HG03342 (cell line): ENCODE measurements around the gene HBA2.
"Not testable (repeated sequence)": the region's sequence is repeated elsewhere in the genome, so short reads cannot be mapped to it uniquely, and the experiment has no call there.

Source experiments
- ATAC-seq: cut with Tn5 transposase; IDR thresholded peaks from one replicate; pipeline ENCODE4 v1.9.1; 2021; ENCODE audit warnings: mild to moderate bottlenecking, moderate library complexity; ENCODE audit not compliant: unreplicated experiment

Gene HBA2

DNA sequence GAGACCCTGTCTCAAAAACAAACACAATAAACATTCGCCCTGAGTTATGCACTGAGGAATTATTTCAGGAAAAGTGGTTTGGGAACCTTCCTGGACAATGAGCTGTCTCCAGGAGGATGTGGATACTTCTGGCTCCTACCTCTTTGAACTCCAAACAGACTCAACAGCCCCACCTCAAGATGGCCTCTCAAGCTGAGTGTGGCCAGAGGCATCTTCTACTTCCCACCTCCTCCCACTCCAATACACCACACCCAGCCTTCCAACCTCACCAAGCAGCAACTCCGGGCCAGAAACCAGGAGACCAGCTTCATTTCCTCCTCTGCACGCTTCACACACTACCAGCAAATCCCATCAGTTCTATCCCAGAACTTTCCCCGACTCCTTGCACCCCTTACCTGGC lies 19.2 kb downstream of the HBA2 start:
- ATAC-seq, result no peak

DNA sequence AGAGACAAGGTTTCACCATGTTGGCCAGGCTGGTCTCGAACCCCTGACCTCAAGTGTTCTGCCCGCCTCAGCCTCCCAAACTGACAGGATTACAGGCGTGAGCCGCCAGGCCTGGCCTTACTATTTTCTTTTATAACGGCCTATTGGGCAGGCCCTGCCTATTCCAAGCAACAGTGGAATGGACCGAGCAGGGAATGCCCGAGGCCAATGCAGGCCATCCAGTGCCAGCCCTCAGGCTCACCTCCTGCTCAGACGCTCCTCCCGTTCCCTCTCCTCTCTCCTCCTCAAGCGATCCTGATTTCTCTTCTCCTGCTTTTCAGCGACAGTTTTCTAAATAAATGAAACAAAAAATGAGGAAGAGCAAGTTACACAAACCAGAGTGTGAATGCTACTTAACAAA lies 20.0 kb downstream of the HBA2 start:
- no peak for ATAC-seq

DNA sequence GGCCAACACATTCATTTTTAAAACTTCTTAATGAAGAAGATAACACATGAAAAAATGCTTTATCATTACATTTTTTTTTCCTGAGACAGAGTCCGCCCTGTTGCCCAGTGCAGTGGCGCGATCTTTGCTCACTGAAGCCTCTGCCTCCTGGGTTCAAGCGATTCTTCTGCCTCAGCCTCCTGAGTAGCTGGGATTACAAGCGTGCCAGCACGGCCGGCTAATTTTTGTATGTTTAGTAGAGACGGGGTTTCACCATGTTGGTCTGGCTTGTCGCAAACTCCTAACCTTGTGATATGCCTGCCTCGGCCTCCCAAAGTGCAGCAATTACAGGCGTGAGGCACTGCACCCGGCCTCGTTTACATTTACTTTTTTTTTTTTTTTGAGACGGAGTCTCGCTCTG lies 20.8 kb downstream of the HBA2 start:
- ATAC-seq, result no peak

DNA sequence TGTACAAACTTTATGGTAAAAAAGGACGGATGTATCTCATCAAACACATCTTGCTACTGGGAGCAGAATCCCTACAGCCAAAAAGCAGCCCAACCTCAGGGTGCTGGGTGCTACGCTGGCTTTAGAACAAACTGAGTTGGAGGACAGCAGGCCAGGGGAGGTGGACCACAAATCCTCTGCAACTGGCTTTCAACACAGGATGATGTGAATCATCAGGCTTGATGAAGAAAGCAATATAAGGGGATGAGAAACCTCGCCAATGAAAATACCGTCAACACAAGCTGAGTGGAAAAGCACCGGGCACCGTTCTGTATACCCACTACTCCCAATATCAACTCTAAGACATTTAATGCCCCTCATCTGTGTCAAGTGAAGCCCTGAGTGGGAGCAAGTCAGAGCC lies 21.8 kb downstream of the HBA2 start:
- ATAC-seq, result no peak

DNA sequence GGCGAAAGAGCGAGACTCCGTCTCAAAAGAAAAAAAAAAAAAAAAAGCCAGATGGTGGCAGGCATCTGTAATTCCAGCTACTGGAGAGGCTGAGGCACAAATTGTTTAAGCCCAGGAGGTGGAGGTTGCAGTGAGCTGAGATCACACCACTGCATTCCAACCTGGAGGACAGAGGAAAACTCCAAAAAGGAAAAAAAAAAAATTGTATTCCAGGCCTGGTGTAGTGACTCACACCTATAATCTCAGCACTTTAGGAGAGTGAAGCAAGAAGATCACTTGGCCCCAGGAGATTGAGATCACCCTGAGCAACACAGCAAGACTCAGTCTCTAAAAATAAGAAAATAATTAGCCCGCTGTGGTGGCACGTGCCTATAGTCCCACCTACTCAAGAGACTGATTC lies 27.7 kb downstream of the HBA2 start:
- no peak for ATAC-seq

DNA sequence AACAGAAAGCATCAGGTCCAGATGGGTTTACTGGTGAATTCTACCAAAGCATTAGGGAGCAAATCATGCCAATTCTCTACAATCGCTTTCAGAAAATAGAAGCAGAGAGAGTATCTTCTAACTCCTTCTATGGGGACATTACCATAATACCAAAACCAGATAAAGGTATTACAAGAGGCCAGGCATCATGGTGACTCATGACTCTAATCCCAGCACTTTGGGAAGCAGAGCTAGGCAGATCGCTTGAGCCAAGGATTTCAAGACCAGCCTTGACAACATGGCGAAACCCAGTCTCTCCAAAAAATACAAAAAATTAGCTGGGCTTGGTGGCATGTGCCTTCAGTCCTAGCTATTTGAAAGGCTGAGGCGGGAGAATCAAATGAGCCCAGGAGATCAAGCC lies 30.6 kb downstream of the HBA2 start:
- no peak for ATAC-seq

DNA sequence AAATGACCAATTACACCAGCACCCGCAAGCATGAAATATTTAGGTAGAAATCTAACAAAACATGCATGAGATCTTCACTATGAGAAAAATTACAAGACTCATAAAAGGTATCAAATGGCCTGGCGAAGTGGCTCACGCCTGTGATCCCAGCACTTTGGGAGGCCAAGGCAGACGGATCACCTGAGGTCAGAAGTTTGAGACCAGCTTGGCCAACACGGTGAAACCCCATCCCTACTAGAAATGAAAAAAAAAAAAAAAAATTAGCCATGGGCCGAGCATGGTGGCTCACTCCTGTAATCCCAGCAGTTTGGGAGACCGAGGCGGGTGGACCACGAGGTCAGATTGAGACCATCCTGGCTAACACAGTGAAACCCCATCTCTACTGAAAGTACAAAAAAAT lies 31.4 kb downstream of the HBA2 start:
- ATAC-seq, result not testable (repeated sequence)

DNA sequence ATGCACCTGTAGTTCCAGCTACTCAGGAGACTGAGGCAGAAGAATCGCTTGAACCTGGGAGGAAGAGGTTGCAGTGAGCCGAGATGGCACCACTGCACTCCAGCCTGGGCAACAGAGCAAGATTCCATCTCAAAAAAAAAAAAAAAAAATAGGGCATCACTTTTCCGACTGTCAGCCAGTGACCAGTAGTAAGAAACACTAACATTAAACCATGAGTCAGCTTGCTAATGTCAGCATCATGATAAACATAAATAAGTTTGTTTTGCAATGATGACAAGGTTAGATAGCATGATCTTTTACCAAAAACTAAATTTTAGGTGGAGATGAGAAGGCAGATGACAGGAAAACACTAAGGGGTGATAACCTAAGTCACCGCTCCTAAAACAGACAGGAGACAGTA lies 36.7 kb downstream of the HBA2 start:
- not testable (repeated sequence) for ATAC-seq

DNA sequence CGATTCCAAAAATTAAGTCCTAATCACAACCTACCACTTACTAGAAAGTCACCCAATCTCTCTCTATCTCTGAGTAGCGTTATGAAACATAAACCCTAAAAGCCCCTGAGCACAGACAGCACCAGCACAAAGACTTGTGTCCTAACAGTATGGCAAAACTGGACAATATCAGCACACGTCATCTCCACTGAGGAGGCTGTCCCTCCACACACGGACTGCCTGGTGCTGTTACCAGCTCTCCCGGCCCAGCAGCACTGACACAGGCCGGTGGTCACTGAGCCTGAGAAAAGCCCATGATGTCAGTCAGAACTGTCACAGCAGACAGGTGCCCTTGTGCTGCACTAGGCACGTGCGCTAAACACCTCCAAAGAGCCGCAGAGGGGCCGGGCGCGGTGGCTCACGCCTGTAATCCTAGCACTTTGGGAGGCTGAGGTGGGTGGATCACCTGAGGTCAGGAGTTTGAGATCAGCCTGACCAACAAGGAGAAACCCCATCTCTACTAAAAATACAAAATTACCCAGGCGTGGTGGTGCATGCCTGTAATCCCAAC lies 39.0 kb downstream of the HBA2 start:
- not testable (repeated sequence) for ATAC-seq

DNA sequence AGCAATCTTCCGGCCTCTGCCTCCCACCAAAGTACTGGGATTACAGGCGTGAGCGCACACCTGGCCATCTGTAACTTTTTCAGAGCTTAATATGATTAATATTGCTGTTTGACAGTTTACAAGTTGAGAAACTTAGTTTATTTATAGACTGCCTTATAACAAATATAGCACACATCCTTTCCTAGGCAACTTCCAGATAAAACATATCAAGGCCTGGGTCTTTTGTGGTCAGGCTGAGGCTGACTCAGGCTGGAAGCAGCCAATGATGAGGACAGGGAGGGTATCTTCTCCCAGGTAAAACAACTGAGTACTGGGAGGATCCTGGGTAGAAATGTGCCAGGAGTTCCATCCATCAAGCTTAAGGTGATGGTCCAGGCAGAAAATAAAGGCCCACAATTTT lies 40.3 kb downstream of the HBA2 start:
- no peak for ATAC-seq

DNA sequence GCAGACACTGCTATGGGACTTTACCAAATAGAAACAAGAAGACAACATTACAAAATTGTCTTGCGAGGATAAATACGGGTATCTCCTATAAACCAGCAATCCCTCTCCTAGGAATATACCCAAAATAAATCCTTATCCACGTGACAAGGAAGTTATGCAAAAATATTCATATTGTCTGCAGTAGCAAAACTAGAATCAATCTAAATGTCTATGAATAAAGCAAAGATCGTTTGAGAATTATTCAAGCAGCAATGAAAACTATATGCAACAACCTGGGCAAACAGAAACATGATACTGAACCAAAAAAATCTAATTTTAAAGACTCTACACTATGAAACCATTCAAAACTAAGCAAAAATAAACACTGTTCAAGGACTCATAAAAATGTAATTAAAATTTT lies 47.3 kb downstream of the HBA2 start:
- no peak for ATAC-seq
